HEK293 (cell line): ENCODE measurements around the gene STC2.

Experiments
- ATF2 ChIP-seq: fragments of 450-650 bp; formaldehyde crosslinking; IDR thresholded peaks from 2 replicates; pipeline ENCODE4 v1.5.1; 2016; ENCODE audit warnings: missing biosample characterization, missing genetic modification characterization, low read depth
- EGR2 ChIP-seq: fragments of 450-650 bp; formaldehyde crosslinking; IDR thresholded peaks from 2 replicates; pipeline ENCODE4 v1.5.1; 2016; ENCODE audit warnings: low read depth, missing biosample characterization, missing genetic modification characterization
- FEZF1 ChIP-seq: fragments of 450-650 bp; formaldehyde crosslinking; IDR thresholded peaks from 2 replicates; pipeline ENCODE4 v1.5.1; 2016; ENCODE audit warnings: missing biosample characterization, missing genetic modification characterization
- IKZF3 ChIP-seq: fragments of 450-650 bp; IDR thresholded peaks from 2 replicates; pipeline ENCODE4 v1.5.0; 2018; ENCODE audit warnings: missing biosample characterization, mild to moderate bottlenecking, missing genetic modification characterization, moderate library complexity
- KLF10 ChIP-seq: fragments of 450-650 bp; IDR thresholded peaks from 2 replicates; pipeline ENCODE4 v1.5.1; 2018; ENCODE audit warnings: missing biosample characterization, mild to moderate bottlenecking, missing genetic modification characterization
- SCRT2 ChIP-seq: fragments of 450-650 bp; formaldehyde crosslinking; IDR thresholded peaks from 2 replicates; pipeline ENCODE4 v1.5.1; 2016; ENCODE audit warnings: missing biosample characterization, missing genetic modification characterization
- ZFHX2 ChIP-seq: fragments of 450-650 bp; formaldehyde crosslinking; conservative IDR thresholded peaks from 2 replicates; pipeline ENCODE4 v1.5.1; 2016; ENCODE audit warnings: missing biosample characterization, missing genetic modification characterization
- ZNF114 ChIP-seq: fragments of 450-650 bp; formaldehyde crosslinking; IDR thresholded peaks from 2 replicates; pipeline ENCODE4 v1.5.0; 2017; ENCODE audit warnings: missing biosample characterization, missing genetic modification characterization
- ZNF133 ChIP-seq: fragments of 450-650 bp; formaldehyde crosslinking; IDR thresholded peaks from 2 replicates; pipeline ENCODE4 v1.5.1; 2016; ENCODE audit warnings: missing biosample characterization, missing genetic modification characterization
- ZNF2 ChIP-seq: fragments of 450-650 bp; formaldehyde crosslinking; IDR thresholded peaks from 2 replicates; pipeline ENCODE4 v1.5.1; 2016; ENCODE audit warnings: missing biosample characterization, missing genetic modification characterization
- ZNF202 ChIP-seq: fragments of 450-650 bp; formaldehyde crosslinking; IDR thresholded peaks from 2 replicates; pipeline ENCODE4 v1.5.1; 2016; ENCODE audit warnings: missing biosample characterization, missing genetic modification characterization, borderline replicate concordance
- ZNF211 ChIP-seq: fragments of 450-650 bp; formaldehyde crosslinking; IDR thresholded peaks from 2 replicates; pipeline ENCODE4 v1.5.1; 2016; ENCODE audit warnings: low read depth, missing biosample characterization, missing genetic modification characterization
- ZNF292 ChIP-seq: fragments of 450-650 bp; formaldehyde crosslinking; IDR thresholded peaks from 2 replicates; pipeline ENCODE4 v1.5.1; 2016; ENCODE audit warnings: low read depth, missing biosample characterization, missing genetic modification characterization, borderline replicate concordance
- ZNF311 ChIP-seq: fragments of 450-650 bp; formaldehyde crosslinking; IDR thresholded peaks from 2 replicates; pipeline ENCODE4 v1.5.1; 2017; ENCODE audit warnings: missing biosample characterization, missing genetic modification characterization, borderline replicate concordance
- ZNF488 ChIP-seq: fragments of 450-650 bp; formaldehyde crosslinking; IDR thresholded peaks from 2 replicates; pipeline ENCODE4 v1.5.1; 2016; ENCODE audit warnings: missing biosample characterization, missing genetic modification characterization
- ZNF518A ChIP-seq: fragments of 450-650 bp; formaldehyde crosslinking; conservative IDR thresholded peaks from 2 replicates; pipeline ENCODE4 v1.5.1; 2016; ENCODE audit warnings: low read depth, missing biosample characterization, missing genetic modification characterization
- ZNF548 ChIP-seq: fragments of 450-650 bp; formaldehyde crosslinking; IDR thresholded peaks from 2 replicates; pipeline ENCODE4 v1.5.1; 2016; ENCODE audit warnings: missing biosample characterization, missing genetic modification characterization
- ZNF555 ChIP-seq: fragments of 450-650 bp; formaldehyde crosslinking; conservative IDR thresholded peaks from 2 replicates; pipeline ENCODE4 v1.5.1; 2017; ENCODE audit warnings: missing biosample characterization, mild to moderate bottlenecking, missing genetic modification characterization, inconsistent platforms
- ZNF561 ChIP-seq: fragments of 450-650 bp; IDR thresholded peaks from 2 replicates; pipeline ENCODE4 v1.5.1; 2018; ENCODE audit warnings: missing biosample characterization, missing genetic modification characterization, borderline replicate concordance
- ZNF585B ChIP-seq: fragments of 450-650 bp; formaldehyde crosslinking; IDR thresholded peaks from 2 replicates; pipeline ENCODE4 v1.5.1; 2016; ENCODE audit warnings: missing biosample characterization, missing genetic modification characterization
- ZNF654 ChIP-seq: fragments of 450-650 bp; formaldehyde crosslinking; IDR thresholded peaks from 2 replicates; pipeline ENCODE4 v1.5.1; 2016; ENCODE audit warnings: low read depth, missing biosample characterization, missing genetic modification characterization
- ZXDB ChIP-seq: fragments of 450-650 bp; formaldehyde crosslinking; IDR thresholded peaks from 2 replicates; pipeline ENCODE4 v1.5.1; 2016; ENCODE audit warnings: missing biosample characterization, missing genetic modification characterization
- TF ChIP-seq, protein P1 (sequence below): fragments of 450-650 bp; formaldehyde crosslinking; IDR thresholded peaks from 2 replicates; pipeline ENCODE4 v1.5.1; 2017; ENCODE audit warnings: missing biosample characterization, missing genetic modification characterization
- TF ChIP-seq, protein P2 (sequence below): fragments of 450-650 bp; formaldehyde crosslinking; IDR thresholded peaks from 2 replicates; pipeline ENCODE4 v1.5.1; 2016; ENCODE audit warnings: missing biosample characterization, missing genetic modification characterization
- TF ChIP-seq, protein P3 (sequence below): fragments of 450-650 bp; formaldehyde crosslinking; IDR thresholded peaks from 2 replicates; pipeline ENCODE4 v1.5.1; 2016; ENCODE audit warnings: missing biosample characterization, missing genetic modification characterization

Gene STC2

DNA sequence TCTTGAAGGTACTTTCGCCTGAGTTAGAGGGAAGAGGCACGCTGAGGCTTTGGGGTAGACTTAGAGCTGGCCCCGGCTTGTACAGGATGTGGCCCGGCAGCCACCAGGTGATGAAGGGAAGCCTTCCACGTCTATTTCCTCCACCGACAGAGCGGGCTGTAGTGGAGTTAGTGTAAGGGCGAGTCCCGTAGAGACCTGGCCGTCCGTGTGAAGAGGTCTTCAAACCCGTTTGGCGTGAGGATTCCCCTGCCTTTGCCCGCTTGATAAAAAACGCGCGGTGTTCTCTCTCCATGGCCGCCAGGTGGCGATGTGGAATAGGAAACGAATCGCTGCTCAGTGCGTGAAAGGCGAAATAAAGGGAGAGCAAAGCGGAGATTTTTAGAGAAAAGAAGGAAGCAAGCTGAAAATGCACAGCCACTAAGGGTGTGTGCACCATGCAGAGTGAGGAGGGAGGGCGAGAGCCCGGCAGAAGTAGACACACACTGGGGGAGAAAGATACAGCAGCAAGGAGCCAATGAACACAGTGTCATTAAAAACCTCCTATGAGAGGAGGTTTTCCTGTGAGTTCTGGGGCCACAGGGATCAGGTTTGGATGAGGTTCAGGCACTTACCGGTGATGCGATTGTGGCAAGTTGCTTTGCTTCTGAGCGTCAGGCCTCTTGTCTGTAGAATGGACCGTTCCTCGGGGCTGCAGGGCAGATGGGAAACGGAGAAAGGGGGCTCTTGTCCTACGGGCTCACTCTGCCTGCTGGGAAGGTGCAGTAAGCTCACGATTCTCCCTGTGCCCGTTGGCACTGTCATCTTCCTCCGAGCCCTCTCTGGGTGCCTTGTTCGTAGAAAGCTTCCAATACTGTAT, 34.2 kb downstream of the STC2 start (continued):
- TF ChIP-seq EGR2 (no peak), ZNF311 (tag by site-specific recombination) (no peak), ZNF211 (no peak), IKZF3 (tag by site-specific recombination) (no peak), FEZF1 (peak; percentile 87), ZNF555 (tag by site-specific recombination) (no peak), ZNF518A (no peak), ZNF654 (tag by site-specific recombination) (peak; percentile 84), KLF10 (tag by site-specific recombination) (no peak), ZFHX2 (tag by site-specific recombination) (no peak), SCRT2 (tag by site-specific recombination) (no peak), ZNF548 (tag by site-specific recombination) (no peak), ZNF488 (tag by site-specific recombination) (no peak), ATF2 (tag by site-specific recombination) (no peak), ZNF585B (no peak), ZNF2 (tag by site-specific recombination) (peak; percentile 96), ZXDB (tag by site-specific recombination) (0 out of 2 replicates have a peak, but pooled peaks have one; percentile 16), ZNF292 (tag by site-specific recombination) (no peak), ZNF114 (tag by site-specific recombination) (no peak), ZNF202 (tag by site-specific recombination) (no peak), ZNF133 (tag by site-specific recombination) (no peak), ZNF561 (tag by site-specific recombination) (no peak)
- TF ChIP-seq, protein P1, sequence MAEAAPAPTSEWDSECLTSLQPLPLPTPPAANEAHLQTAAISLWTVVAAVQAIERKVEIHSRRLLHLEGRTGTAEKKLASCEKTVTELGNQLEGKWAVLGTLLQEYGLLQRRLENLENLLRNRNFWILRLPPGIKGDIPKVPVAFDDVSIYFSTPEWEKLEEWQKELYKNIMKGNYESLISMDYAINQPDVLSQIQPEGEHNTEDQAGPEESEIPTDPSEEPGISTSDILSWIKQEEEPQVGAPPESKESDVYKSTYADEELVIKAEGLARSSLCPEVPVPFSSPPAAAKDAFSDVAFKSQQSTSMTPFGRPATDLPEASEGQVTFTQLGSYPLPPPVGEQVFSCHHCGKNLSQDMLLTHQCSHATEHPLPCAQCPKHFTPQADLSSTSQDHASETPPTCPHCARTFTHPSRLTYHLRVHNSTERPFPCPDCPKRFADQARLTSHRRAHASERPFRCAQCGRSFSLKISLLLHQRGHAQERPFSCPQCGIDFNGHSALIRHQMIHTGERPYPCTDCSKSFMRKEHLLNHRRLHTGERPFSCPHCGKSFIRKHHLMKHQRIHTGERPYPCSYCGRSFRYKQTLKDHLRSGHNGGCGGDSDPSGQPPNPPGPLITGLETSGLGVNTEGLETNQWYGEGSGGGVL (tag by site-specific recombination): no peak
- TF ChIP-seq, protein P2, sequence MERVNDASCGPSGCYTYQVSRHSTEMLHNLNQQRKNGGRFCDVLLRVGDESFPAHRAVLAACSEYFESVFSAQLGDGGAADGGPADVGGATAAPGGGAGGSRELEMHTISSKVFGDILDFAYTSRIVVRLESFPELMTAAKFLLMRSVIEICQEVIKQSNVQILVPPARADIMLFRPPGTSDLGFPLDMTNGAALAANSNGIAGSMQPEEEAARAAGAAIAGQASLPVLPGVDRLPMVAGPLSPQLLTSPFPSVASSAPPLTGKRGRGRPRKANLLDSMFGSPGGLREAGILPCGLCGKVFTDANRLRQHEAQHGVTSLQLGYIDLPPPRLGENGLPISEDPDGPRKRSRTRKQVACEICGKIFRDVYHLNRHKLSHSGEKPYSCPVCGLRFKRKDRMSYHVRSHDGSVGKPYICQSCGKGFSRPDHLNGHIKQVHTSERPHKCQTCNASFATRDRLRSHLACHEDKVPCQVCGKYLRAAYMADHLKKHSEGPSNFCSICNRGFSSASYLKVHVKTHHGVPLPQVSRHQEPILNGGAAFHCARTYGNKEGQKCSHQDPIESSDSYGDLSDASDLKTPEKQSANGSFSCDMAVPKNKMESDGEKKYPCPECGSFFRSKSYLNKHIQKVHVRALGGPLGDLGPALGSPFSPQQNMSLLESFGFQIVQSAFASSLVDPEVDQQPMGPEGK (tag by site-specific recombination): no peak
- TF ChIP-seq, protein P3, sequence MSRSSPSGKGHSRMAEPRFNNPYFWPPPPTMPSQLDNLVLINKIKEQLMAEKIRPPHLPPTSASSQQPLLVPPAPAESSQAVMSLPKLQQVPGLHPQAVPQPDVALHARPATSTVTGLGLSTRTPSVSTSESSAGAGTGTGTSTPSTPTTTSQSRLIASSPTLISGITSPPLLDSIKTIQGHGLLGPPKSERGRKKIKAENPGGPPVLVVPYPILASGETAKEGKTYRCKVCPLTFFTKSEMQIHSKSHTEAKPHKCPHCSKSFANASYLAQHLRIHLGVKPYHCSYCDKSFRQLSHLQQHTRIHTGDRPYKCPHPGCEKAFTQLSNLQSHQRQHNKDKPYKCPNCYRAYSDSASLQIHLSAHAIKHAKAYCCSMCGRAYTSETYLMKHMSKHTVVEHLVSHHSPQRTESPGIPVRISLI: peak; percentile 92
- TF ChIP-seq, all 188 proteins: peak for 26
